WTC11 (cell line): ENCODE results near the gene PDC. TPM values are rescaled to one million over a fixed set of nuclear protein-coding genes. Genes with fewer than 3 reads are reported as not detected.
"Not testable (repeated sequence)": the region's sequence is repeated elsewhere in the genome, so short reads cannot be mapped to it uniquely, and the experiment has no call there.

Experiments used
- ATAC-seq: fragments of 200-7000 bp; cut with Tn5 transposase; 2 replicates; pipeline ENCODE4 v1.10.0; 2021; ENCODE audit warnings: mild to moderate bottlenecking, moderate library complexity
- CTCF ChIA-PET: fragments of 300-600 bp; sonication (Branson Sonifier 250); formaldehyde crosslinking; loops from one replicate; lab custom pipeline; 2021; ENCODE audit warnings: antibody characterized with exemption; lab: Charles Lee
- POLR2A ChIA-PET: fragments of 350-600 bp; sonication (Branson Sonifier 250); formaldehyde crosslinking; loops from one replicate; lab custom pipeline; 2021; ENCODE audit warnings: antibody characterized with exemption; lab: Charles Lee
- DNase-seq: peaks from one replicate; pipeline ENCODE4 v3.0.0; 2021; ENCODE audit warnings: low spot score
- H3K27ac Mint-ChIP-seq: 2 replicates; pipeline ENCODE4 v1.8.0; 2021; ENCODE audit warnings: mixed read lengths
- H3K27me3 Mint-ChIP-seq: 2 replicates; pipeline ENCODE4 v1.8.0; 2021; ENCODE audit warnings: low read depth, mild to moderate bottlenecking, moderate library complexity, mixed read lengths
- H3K36me3 Mint-ChIP-seq: 2 replicates; pipeline ENCODE4 v1.8.0; 2021; ENCODE audit warnings: mixed read lengths
- H3K4me1 Mint-ChIP-seq: 2 replicates; pipeline ENCODE4 v1.8.0; 2022; ENCODE audit warnings: mixed read lengths
- H3K4me3 Mint-ChIP-seq: 2 replicates; pipeline ENCODE4 v1.8.0; 2021; ENCODE audit warnings: mild to moderate bottlenecking, moderate library complexity, mixed read lengths
- H3K9me3 Mint-ChIP-seq: 2 replicates; pipeline ENCODE4 v1.8.0; 2021; ENCODE audit warnings: mixed read lengths
- ATF6 ChIP-seq: sonication (generic); formaldehyde crosslinking; IDR thresholded peaks from 2 replicates; pipeline ENCODE4 v1.8.1; 2023; ENCODE audit warnings: mild to moderate bottlenecking, missing genetic modification reagents
- E2F1 ChIP-seq: sonication (generic); formaldehyde crosslinking; IDR thresholded peaks from 2 replicates; pipeline ENCODE4 v1.8.0; 2022; ENCODE audit warnings: mild to moderate bottlenecking, missing genetic modification reagents
- EMX1 ChIP-seq: fragments of 250-450 bp; sonication (Bioruptor Pico); IDR thresholded peaks from 2 replicates; pipeline ENCODE4 v1.8.0; 2021; ENCODE audit warnings: mild to moderate bottlenecking
- ERG ChIP-seq: fragments of 250-450 bp; sonication (Bioruptor Pico); IDR thresholded peaks from 2 replicates; pipeline ENCODE4 v1.8.0; 2021; ENCODE audit warnings: mild to moderate bottlenecking
- GABPB1 ChIP-seq: sonication (generic); formaldehyde crosslinking; IDR thresholded peaks from 2 replicates; pipeline ENCODE4 v1.8.1; 2023; ENCODE audit warnings: mild to moderate bottlenecking, missing genetic modification reagents
- JAZF1 ChIP-seq: fragments of 250-450 bp; sonication (Bioruptor Pico); IDR thresholded peaks from 2 replicates; pipeline ENCODE4 v1.9.0; 2021; ENCODE audit warnings: moderate library complexity, mild to moderate bottlenecking, inconsistent platforms
- PRDM15 ChIP-seq: sonication (generic); formaldehyde crosslinking; IDR thresholded peaks from 2 replicates; pipeline ENCODE4 v1.8.0; 2022; ENCODE audit warnings: missing genetic modification reagents
- SOX15 ChIP-seq: fragments of 250-450 bp; sonication (Bioruptor Pico); IDR thresholded peaks from 2 replicates; pipeline ENCODE4 v1.9.0; 2021; ENCODE audit warnings: mild to moderate bottlenecking
- USF2 ChIP-seq: sonication (generic); formaldehyde crosslinking; IDR thresholded peaks from 2 replicates; pipeline ENCODE4 v1.8.1; 2023; ENCODE audit warnings: mild to moderate bottlenecking, missing genetic modification reagents, moderate library complexity
- ZBTB43 ChIP-seq: sonication (generic); formaldehyde crosslinking; IDR thresholded peaks from 2 replicates; pipeline ENCODE4 v1.8.1; 2023; ENCODE audit warnings: mild to moderate bottlenecking, missing genetic modification reagents
- total RNA-seq: library from RNA; stranded (reverse); gene quantifications from 3 replicates; pipeline ENCODE4 v1.2.3, GENCODE V29; 2021

PDC gene
- total RNA-seq, 1 experiment from 2014 or later, result not detected

- no peaks in the 10 kb centered on the region for H3K27me3 Mint-ChIP-seq
- no peak overlapping the region for H3K27ac Mint-ChIP-seq
- H3K4me3 Mint-ChIP-seq, result no peak overlapping the region
- ATAC-seq (no peak), DNase-seq (no peak)
- H3K4me1 Mint-ChIP-seq, result peaks cover 10% of the 10 kb centered on the region
- no peaks in the 10 kb centered on the region for H3K9me3 Mint-ChIP-seq
- H3K36me3 Mint-ChIP-seq, result no peaks in the 10 kb centered on the region
- TF ChIP-seq SOX15, result no peak
- no peak for TF ChIP-seq USF2 (CRISPR knock-in tag)
- TF ChIP-seq ERG (CRISPR knock-in tag), result no peak
- ChIA-PET CTCF (no interaction called here), POLR2A (no interaction called here)
Observed at GRCh38 chr1:186465946-186466345, 5.0 kb upstream of the PDC start.

- POLR2A ChIA-PET, H3K27me3 Mint-ChIP-seq, DNase-seq, H3K36me3 Mint-ChIP-seq, H3K4me3 Mint-ChIP-seq, ATAC-seq, CTCF ChIA-PET, H3K9me3 Mint-ChIP-seq, H3K27ac Mint-ChIP-seq: not testable (repeated sequence)
- H3K4me1 Mint-ChIP-seq, result peaks cover 10% of the 10 kb centered on the region
Observed at GRCh38 chr1:186465491-186465890, 4.6 kb upstream of the PDC start.

GRCh38 chr1:186463926-186464325, 3.0 kb upstream of the PDC start:
- no peaks in the 10 kb centered on the region for H3K27me3 Mint-ChIP-seq
- H3K4me3 Mint-ChIP-seq, result no peak overlapping the region
- no peaks in the 10 kb centered on the region for H3K9me3 Mint-ChIP-seq
- no peaks in the 10 kb centered on the region for H3K36me3 Mint-ChIP-seq
- no peak for ATAC-seq
- H3K27ac Mint-ChIP-seq, result no peak overlapping the region
- CTCF ChIA-PET, result interaction anchor here (1.1 kb wide), 1 partner anchor 19 kb away, joined by 3 read pairs; no protein-coding TSS in a partner anchor
- POLR2A ChIA-PET, result no interaction called here
- H3K4me1 Mint-ChIP-seq, result peaks cover 10% of the 10 kb centered on the region
- TF ChIP-seq JAZF1 (CRISPR knock-in tag) (no peak), E2F1 (CRISPR knock-in tag) (no peak), ATF6 (CRISPR knock-in tag) (no peak), EMX1 (CRISPR knock-in tag) (no peak), ZBTB43 (CRISPR knock-in tag) (no peak), PRDM15 (CRISPR knock-in tag) (no peak), GABPB1 (CRISPR knock-in tag) (no peak)
- no peak for DNase-seq
